Head of caudate nucleus (tissue), 42 donors: Measurements from ENCODE around the gene THSD7A.

Experiments
- DNase-seq, 42 donors: peaks; one replicate each; pipeline versions ENCODE4 v3.0.0 to v3.0.0-alpha.2; 2020 to 2021; ENCODE audit warnings: mixed read lengths in 7 of 42
- intact Hi-C: fragments of 100-400 bp; cut with DNase I; formaldehyde crosslinking; loops from one replicate; pipeline ENCODE4 v1.15.0; 2022

The THSD7A gene

DNA sequence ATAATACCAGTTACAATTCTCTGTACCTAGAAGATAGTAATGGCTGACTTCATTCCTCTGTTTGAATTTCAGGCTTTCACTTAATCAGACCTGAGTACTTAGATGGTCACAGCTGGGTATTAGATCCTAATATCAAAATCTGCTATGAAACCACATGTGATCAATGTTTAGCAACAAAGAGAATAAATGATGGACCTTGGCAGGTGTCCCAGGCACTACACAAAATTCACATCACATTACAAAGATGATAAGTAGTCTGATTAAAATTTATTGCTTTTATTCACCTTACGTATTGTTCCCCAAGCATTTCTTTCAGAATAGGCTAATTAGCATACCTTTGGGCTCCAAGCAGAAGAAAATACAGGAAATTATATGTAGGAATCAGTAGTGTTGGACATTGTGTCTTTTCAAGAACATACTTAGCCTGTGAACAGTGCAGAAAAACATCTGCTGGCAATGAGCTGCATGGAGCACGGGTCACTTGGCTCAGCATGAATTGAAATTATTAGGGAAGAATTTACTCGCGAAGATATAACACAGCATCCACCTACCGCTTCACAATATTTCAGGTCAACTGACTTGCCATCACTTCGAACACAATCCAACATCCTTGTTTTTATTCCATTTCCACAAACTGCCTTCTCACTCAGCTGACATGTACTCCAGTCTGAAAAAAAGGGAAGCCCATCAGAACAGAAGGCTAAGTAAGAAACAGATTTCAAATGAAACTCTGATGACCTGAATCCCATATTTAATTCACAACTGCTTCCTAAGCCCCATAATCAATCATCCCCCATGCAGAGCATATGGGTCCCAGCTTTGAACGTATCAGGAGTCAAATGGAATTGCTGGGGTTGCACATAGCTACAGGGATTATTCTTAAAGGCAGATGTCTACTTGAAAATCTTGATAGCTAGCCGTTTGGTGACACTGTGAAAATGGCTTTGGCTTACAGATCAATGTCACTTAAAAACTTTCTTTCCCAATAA is 421.0 kb downstream of the THSD7A start:
- intact Hi-C loops: no loop called here
- DNase-seq: no peak

DNA sequence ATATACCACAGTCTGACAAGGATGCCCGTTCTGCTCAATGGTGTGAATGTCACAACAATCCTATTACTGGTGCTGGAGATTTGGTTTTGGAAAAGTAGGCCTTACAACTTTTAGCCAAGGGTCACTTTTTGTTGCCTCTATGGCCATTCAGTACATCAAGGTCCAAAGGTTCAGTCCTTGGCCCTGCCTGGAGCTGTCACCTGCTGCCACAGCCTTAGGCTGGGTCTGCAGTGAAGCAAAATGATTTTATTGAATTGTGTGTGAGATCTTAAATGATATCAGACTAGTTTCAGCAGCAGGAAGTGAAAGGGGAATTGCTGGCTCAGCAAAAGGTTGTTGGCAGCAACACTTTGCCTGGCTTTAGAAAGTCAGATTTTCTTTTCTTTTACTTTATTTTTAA is 427.6 kb downstream of the THSD7A start:
- peak in 1 of 42 donors; percentile 2 for DNase-seq
- intact Hi-C loops: no loop called here

DNA sequence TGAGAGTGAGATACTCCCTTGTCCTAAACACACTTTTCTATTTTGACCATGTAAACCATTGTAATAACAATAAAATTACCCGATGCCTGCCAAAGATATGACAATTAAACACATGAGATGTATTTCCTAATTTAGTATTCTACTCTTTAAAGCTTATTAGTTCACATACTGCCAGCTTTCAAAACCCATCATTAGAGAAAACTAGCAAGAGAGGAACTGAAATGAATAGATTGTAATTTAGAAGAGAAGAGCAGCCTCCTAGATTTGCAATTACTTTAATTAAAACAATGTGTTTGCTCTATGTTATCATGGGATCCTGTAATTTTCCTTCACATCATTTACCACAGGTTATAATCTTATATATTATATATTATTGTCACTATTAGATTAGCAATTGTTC is 428.2 kb downstream of the THSD7A start:
- intact Hi-C loops: no loop called here
- no peak for DNase-seq

DNA sequence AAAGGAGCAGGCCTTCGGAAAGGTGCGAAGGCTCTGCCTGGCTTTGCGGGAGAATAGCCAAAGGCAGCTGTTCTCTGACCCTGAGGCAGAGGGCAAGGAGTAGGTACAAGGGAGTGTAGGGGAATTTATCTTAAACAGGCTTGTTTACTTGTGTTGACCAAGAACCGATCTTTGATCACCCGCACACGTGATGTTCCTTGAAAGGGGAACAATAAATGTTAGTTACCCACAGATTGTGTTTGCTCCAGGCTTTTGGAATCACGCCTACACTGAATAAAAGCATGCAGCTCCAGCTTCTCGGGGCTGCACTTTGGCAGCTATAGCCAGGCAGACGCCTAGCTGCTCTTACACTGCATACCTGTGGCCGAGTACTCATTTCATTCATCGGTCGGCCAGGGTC is 437.6 kb downstream of the THSD7A start:
- intact Hi-C loops: no loop called here
- no peak for DNase-seq

DNA sequence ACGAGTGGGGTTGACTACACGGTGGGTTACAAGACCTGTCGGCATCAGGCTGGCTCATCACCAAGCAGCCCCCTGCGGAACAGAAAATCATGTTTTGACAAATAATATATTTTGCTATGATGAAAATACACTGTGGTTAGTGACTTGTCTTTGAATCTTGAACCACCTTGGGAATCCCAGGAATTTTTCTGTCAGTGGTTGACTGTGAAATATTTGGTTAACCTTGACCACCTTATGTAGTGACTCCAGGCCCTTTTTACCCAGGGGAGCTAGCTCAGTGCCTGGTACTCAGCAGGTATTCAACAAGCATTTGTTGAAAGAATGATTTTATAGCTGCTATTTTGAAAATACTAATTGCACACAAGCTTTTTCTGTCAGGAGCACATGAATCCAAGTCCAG is 452.4 kb downstream of the THSD7A start:
- DNase-seq: no peak
- intact Hi-C loops: no loop called here

DNA sequence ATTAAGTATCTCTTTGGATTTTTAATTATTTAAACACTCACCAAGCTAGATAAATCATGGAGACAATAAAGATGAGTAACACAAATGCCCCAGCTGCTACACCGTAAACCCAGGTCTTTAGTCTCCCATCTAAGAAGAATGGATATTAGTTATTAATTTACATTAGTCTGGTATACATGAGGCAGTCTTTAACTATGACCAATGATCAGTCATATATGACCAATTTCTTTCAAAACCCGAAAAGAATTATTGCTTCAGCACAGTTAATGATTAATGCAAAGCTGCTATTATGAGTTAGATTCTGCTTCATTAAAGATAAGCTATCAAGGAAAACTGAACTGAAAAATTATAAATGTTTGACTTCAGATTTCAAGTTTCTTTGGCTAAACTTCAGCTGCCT is 455.5 kb downstream of the THSD7A start:
- intact Hi-C loops: no loop called here
- DNase-seq: no peak

DNA sequence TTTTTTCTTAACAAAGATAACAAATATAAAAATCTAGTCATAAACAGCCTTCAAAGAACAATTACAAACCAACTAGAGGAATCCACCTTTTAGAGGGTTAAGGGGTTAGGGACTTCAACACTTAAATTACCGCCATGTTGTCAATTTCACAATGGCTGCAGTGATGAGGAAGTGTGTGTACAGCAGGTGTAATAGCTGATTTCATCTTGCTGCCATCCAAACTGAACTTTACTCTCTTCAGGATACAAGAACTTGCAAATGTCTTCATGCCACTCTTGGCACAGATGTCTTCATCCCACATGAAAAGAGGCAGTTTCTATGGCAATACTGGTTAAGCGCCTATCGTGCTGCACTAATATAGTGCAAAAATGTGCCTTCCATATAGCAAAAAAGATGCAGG is 457.4 kb downstream of the THSD7A start:
- DNase-seq: peak in 1 of 42 donors; percentile 1
- intact Hi-C loops: no loop called here

DNA sequence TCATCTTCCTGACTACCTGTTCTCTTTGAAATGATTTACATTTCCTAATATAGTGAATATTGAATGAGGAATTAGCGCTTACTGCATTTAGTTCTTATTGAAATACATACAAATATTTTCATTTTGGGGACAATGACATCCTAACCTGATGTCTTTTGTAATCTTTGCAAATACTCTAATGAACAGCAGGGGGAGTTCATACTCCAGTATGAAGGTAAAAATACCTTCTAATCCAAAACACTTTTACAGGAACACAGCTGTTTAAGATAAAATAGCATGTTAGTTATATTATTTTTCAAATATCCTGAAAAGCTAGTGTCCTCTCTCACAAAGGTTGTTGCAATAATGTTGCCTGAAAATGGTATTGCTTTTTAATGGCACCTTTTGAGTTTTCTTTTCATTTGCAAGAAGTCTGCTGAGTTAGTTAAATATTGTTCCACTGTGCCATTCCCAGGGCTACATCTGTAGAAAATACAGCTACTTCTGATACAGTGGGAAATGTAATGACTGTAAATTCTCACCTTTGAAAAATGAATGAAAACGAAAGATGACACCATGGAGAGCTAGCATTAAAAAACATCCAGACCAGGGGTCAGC is 458.4 kb downstream of the THSD7A start:
- no peak for DNase-seq
- intact Hi-C loops: no loop called here

DNA sequence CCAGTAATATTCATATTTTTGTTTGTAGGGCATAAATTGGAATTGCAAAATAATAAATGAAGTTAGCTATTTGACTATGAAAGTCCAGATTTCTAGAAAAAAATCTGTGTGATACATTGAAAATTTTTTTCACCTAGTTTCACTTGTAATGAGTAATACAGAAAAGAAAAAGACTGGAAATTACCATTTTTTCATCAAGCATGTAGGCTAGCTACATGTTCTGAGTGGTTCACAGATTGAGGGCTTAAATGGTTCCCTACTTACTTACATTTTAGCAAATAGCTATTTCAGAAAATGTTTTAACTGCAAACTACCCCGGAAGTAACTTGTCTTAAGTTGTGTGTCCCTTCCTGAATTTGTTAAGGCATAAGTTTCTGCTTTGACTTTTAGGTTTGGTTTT is 462.3 kb downstream of the THSD7A start:
- intact Hi-C loops: no loop called here
- no peak for DNase-seq

DNA sequence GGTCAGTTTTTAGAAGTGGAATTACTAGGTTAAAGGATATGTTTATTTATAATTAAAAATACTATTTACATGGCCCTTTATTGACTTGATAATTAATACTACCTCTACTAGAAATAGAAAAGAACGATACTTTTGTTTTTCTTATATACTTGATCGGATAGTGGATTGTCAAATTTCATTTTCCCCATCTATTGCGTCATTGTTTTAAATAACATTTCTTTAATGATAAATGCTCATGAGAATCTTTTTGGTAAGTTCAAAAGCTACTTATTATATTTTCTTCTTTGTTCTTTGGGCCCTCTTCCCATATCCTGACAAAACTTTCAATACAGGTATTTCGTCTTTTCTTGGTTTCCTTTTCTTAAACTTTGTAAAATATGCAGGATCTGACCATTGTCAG is 465.9 kb downstream of the THSD7A start:
- DNase-seq: no peak

DNA sequence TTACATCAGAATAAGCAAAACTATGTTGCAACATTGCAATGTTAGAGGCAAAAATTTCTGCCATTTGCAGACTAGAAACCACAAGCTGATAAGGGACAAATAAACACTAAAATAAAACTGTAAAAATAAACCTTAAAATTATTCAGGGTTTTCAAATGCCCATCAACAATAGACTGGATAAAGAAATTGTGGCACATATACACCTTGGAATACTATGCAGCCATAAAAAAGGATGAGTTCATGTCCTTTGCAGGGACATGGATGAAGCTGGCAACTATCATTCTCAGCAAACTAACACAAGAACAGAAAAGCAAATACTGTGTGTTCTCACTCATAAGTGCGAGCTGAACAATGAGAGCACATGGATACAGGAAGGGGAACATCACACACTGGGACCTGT is 473.4 kb downstream of the THSD7A start:
- intact Hi-C loops: no loop called here
- no peak for DNase-seq

More for the DNA sequence above, 465.9 kb downstream of the THSD7A start:
- intact Hi-C loops: no loop called here

DNA sequence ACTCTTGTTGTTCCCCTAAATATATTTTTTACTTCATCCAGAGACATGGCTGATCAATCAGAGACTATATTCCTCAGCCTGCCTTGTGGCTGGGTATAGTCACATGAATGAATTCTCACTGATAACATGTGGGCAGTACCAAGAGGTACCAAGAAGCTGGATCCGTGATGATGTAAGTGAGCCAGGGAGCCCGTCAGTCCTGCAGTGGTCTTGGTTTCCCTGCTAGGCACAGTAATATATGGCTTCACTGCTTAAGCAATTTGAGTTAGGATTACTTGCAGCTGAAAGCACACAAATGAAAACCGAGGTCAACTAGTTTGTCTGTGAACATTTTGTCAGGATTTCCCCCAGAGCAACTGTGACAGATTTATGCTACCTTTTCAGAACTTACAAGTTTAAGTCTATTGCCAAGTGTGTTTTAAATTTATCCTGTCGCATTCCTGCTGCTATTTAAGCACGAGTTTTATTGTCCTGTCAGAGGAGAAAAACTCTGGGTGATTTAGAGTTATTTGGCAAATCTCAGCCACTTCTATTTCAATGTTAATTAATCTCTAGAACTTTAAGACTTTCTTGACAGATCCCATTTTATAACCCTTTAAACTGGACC is 476.5 kb downstream of the THSD7A start:
- intact Hi-C loops: no loop called here
- DNase-seq: no peak

DNA sequence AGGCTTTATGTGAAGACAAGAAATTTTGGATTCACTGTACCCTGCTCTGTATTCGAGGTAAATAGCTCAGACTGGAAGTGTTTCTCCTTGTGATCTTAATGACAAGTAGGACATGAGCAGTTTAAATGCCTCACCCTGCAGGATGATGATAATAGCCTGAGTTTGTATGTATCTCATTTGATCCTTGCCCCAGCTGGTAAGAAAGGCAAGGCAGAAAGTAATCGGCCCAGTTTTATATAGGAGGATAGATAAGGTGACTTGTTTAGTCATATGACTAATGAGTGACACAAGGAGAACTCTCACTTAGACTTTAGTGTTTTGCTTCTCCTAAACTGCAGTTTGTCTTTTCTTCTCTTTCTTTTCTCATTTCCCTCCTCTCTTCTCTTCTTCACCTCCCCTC is 485.7 kb downstream of the THSD7A start:
- DNase-seq: no peak
- intact Hi-C loops: no loop called here

DNA sequence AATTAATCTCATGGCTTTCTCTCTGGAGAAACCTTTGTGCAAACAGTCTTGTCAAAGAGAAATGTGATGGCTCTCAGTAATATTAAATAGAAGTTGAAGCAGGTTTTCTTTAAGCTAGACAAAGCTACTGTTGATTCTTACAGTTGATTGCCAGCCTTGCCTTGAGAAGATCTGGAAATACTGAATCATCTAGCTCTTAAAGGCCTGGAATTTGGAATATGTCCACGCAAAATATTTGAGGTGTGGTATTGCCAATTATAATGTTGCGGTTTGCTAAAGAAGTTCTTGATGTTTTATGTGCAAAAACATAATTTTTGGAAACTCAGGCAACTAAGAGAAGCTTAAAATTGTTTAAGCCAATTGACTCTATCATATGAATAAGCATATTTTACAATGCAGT is 486.4 kb downstream of the THSD7A start:
- intact Hi-C loops: no loop called here
- no peak for DNase-seq

DNA sequence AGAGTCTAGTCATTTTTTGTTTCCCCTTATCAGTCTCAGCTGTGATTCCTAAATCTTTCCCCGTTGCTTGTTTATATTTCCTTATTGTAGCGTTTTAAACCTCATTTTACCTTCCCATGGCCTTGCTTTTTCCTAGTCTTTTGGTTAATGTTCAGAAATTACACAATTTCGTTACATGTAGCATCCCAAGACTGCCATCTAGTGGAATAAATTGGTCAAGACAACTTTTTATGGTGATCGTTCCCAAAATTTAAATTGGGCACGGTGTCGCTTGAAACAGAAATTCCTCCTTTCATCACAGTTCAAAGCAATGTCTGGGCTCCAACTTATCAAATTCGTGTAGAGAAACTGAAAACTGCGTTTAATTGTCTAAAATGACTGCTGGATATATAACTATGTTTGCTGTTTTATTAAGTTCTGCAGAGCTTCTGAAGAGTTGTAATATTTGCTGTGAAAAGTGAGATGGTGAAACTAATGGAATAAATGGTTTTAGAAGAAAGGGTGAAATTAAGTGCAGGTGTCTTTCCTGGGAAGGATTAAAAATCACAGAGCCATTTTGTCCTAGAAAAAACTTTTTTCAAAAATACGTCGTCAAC is 488.1 kb downstream of the THSD7A start:
- peak in 9 of 42 donors; percentile 4 to 59 (median 19) for DNase-seq
- intact Hi-C loops: no loop called here

DNA sequence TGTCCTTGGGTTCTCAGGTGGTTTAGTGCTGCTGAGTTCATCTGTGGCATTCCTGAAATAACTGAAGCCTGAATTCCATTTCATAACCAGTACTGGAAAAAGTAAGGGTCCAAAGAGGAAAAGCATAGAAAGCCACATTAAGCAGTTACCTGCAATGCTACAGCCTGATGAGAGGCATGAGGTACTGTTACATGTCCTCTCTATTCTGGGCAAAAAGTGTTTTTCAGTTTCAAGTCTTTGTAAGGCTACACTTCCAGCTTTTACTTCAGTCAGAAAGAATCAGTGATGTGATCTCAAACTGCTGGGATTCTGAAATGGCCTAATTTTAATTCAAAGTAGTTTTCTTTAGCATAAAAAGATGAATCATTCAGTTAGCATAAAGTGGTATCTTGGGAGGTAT is 488.9 kb downstream of the THSD7A start:
- DNase-seq: no peak
- intact Hi-C loops: no loop called here

DNA sequence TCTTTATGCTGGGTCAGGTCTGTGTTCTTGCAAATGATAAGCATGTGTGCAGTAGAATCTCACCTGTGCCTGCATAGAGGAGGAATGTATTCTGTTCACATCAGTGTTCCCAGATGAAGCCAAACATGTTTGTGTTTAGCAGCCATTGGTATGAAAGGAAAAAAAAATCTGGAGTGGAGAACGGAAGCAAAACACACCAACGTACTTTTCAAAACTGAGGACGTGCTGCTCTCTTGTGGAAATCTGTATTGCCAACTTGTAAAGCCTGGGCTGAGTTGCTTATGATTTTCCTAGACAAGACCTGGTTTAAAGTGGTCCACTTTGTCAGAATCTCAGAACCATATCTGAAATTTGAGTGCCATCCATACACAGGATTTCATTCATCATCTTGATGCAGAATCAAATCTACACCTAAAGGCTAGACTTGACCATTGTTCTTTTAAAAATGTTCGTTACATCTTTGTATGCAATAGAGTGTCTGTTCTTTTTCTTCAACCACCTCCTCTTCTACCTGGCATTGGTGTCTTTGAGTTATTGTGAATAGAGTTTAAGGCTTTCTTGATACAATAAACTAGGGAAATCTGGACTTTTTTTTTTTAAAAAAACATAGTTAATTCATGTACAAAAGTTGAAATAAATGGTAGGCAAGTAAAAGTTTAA is 490.6 kb downstream of the THSD7A start:
- peak in 22 of 42 donors; percentile 5 to 58 (median 34) for DNase-seq
- intact Hi-C loops: no loop called here

DNA sequence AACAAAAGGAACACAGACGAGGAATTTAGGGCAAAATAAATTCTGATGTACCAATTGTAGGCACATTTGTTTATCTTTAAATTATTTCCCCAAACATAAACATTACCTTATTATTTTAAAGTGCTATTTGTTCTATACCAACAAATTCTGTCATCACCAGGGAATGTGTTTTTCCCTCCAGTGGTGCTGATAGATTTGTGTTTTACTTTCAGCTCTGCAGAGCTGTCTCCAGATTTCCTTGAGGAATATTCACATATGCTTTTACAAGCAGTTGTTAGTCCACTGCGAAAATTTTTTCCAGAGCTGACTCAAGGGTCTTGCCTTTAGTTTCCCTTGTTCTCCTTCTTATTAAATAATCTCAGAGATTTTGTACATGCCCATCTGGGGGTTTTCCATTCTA is 495.6 kb downstream of the THSD7A start:
- intact Hi-C loops: no loop called here
- DNase-seq: no peak

DNA sequence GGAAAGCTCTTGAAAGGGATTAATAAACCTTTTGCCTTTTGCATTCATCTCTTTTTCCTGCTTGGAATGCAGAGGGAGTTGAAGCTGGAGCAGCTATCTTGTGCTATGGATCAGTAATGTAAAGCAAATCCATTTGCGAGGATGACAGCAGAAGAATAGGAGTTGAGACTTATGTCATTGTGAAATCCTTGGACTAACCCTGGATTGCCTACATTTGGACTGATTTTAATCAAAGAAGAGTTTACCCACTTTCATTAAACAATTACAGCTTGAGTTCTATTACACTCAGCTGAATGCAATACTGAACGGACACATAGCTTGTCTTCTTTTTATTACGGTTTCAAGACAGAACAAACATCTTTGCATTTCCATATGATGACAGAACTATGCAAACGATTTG is 496.1 kb downstream of the THSD7A start:
- DNase-seq: no peak
- intact Hi-C loops: no loop called here

DNA sequence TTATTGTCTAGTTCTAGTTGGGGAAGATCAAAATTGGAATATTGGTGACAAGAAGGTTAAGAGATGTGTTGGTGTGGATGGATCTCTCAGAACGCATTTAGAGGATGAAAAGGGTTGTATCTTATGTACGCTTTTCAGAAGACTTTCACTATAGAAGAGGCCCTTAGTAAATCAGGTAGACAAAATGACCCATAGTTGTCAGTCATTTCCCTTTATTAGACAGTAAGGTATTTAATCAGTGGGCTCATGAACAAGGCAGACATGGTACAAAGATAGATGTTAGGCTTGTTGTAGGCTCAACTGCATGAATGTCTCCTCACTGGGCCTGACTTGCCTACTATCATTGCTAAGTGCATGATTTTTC is 499.2 kb downstream of the THSD7A start:
- no peak for DNase-seq
- intact Hi-C loops: no loop called here
